ENCODE measurements around the gene RFESD.
"Not testable (repeated sequence)": the region's sequence is repeated elsewhere in the genome, so short reads cannot be mapped to it uniquely, and the experiment has no call there.

Gene RFESD

GRCh38 chr5:95630394-95630917, 16.1 kb upstream of the RFESD start:
- no peak for DNase-seq

DNA sequence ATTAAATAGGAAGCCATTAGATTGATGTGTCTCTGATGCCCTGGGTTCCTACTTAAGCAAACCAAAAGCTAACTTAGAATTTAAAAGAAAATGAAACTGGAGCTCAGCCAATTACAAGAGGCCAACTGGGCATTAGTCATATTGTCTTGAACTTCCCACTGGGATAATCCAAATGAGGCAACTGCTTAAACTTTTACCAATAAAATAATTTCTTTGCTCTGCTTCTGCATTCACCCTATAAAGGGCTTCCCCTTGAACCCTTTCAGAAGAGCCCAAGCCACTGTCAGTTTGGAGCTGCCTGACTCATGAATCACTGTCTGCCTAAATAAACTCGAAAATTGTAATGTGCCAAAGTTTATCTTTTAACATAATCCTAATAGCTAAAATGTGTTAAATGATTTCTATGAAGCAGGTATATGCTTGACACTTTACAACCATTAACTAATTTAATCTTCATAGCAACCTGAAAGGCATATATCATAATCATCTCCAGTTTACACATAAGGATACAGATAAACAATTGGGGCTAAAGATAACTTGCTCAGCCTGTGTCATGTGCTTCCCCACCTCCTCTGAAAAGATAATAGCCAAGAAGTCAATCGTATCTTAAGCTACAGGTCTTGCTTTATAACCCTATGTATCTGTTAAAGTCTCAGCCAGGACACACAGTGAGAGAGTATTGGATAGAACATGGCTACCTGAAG, 15.2 kb upstream of the RFESD start:
- no peak for DNase-seq

GRCh38 chr5:95631991-95632675, 14.4 kb upstream of the RFESD start:
- DNase-seq: no peak

DNA sequence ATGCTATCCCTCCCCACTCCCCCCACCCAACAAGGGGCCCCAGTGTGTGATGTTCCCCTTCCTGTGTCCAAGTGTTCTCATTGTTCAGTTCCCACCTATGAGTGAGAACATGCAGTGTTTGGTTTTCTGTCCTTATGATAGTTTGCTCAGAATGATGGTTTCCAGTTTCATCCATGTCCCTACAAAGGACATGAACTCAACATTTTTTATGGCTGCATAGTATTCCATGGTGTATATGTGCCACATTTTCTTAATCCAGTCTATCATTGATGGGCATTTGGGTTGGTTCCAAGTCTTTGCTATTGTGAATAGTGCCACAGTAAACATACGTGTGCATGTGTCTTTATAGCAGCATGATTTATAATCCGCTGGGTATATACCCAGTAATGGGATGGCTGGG, 13.6 kb upstream of the RFESD start:
- DNase-seq: not testable (repeated sequence)

GRCh38 chr5:95633671-95634070, 12.9 kb upstream of the RFESD start:
- no peak for DNase-seq

- no peak for DNase-seq
These were observed 12.5 kb upstream of the RFESD start for GRCh38 chr5:95634081-95634480.

DNA sequence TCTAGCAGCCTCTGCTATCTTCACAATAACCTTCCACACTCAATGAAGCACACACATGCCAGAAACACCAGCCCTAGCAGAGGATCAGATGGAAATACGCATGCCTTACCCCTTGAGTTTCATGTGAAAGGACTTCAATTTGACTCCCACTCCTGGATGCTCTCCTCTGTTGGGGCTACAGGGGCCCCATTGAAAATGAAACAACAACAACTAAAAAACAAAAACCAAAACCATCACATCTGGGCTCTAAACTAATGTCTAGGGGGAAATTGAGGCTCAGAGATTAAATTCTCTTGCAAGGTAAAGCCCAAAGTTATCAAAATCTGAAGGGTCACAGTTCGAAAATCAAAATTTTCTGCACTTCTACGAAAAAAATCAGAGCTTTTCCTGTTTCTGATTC, 7.9 kb upstream of the RFESD start:
- DNase-seq: no peak

DNA sequence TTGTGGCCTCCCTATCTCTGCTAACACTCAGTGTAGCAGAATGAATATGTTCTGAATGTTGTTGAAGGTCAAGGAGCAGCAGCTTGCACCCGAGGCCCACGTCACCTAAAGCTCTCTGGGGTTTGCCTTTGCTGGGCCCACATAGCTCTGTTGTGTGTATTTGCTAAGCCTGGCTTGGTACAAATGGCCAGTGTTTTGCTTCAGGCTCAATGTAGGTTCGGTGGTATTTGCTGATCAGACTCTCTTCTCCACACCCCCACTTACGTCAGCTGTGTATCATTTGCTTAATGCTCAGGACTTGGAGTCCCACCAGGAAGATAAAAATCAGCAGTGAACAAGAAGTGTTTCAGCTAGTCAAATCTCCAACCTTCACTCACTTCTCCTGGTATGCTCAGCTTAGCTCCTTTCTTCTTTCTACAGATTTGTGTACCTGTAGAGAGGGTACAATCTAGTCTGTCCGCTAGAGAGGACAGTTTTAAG, 4.8 kb upstream of the RFESD start:
- no peak for DNase-seq

DNA sequence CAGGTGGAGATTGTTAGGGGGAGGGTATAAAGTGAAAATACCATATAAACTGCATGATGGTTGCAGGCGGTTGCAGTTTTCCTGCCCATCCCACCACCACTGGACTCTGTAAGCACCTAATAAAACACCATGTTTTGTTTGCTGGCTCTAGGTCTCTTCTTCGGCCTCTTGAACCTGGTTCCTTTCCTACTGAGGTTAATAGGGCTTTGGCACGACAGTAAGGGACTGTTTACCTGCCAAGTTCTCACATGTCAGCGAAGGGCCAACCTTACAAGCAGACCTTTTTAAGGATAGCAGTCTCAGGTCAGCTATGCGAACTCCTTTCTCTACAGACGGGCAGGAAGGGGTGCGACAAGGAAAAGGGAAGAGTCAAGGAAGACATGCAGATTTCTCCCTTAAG, 3.4 kb upstream of the RFESD start:
- DNase-seq: no peak

DNA sequence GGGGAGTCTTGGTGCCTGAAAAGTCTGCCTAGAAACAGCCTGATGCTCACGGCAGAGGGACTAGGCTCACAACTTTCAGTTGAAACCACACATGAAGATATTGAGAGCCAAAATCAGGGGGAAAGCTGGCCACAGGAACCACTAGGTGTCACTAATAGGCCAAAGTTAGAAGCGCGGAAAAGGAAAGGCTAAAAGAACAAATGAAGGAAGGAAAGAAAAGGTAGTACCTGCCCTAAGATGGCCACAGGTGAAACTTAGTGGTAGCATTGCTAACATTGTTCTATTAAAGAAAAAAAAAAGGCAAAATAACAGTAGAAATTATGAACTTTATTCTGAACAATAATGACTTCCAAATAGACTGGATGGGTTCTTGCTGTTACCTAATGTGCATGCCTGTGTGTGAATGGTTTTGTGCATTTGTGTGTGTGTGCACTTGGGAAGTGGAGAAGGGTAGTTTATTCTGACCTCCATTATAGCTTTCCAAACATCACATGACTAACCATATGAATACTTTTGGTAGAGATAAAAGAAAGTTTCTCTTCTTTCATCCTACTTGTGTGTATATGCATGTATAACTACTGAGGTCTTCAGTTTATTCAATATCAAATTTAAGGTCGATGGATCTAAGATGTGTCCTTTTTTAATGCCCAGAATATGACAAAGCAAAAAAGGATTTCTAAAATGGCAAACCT, 2.1 kb upstream of the RFESD start:
- no peak for DNase-seq

DNA sequence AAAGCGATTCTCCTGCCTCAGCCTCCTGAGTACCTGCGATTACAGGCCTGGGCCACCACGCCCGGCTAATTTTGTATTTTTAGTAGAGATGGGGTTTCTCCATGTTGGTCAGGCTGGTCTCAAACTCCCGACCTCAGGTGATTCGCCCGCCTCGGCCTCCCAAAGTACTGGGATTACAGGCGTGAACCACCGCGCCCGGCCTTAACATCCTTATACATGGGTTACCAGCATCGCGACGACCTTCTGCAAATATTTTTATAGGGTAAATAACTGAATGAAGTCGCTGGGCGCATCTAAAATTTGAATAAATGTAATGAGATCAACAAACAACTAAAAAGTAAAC, 380 bp upstream of the RFESD start:
- not testable (repeated sequence) for DNase-seq

- no peak for DNase-seq
These were observed 1.6 kb downstream of the RFESD start for GRCh38 chr5:95647886-95648860.

- DNase-seq: no peak
These were observed 2.7 kb downstream of the RFESD start for GRCh38 chr5:95649274-95649673.

- no peak for DNase-seq
These were observed 3.5 kb downstream of the RFESD start for GRCh38 chr5:95649842-95650620.

GRCh38 chr5:95652849-95653248, 6.3 kb downstream of the RFESD start:
- no peak for DNase-seq

- DNase-seq: no peak
These were observed 7.6 kb downstream of the RFESD start for GRCh38 chr5:95654196-95654595.

- no peak for DNase-seq
These were observed 9.0 kb downstream of the RFESD start for GRCh38 chr5:95655575-95655974.

DNA sequence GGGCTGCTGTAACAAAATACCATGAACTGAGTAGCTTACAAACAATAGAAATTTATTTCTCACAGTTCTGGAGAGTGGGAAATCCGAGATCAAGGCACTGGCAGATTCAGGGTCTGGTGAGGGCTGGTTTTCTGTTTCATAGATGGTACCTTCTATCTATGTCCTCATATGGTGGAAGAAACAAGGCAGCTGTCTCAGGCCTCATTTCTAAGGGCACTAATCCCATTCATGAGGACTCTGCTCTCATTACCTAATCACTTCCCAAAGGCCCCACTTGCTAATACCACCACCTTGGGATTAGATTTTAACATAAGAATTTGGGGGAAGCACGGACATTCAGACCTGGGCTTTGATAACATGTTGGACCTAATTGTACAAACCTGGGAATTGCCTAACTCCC, 13.5 kb downstream of the RFESD start:
- DNase-seq: no peak

GRCh38 chr5:95662946-95663345, 16.4 kb downstream of the RFESD start:
- no peak for DNase-seq

DNA sequence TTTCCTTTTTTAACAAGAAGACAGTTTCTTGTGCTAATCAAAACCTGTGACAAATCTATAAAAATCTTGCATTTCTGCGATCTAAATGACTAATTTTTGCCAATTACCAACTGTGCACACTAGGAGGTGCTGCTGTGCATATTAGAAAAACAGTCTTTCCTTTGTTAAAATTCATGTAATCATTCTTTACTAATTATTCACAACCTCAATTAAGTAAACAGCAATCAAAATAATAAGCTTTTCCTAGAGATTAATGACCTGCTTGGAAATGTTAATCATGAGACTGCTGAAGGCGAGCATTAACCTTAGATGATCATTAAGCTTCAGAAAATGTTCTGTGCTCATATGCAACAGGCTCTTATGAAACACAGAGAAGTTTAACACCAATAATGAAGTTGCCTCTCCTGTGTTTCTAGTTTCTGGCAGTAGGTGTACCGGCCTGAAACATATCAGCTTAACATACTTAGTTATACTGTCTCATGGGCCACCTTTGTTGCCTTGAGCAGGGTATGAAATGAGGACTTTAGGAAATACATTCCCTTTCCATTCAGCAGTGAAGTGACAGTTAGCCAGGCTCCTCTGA, 17.7 kb downstream of the RFESD start:
- DNase-seq: no peak

- no peak for DNase-seq
These were observed 20.6 kb downstream of the RFESD start for GRCh38 chr5:95667061-95667618.

Measured in 8988T (cell line).